Stimulated activated CD8-positive, alpha-beta memory T cell treated with anti-CD3 and anti-CD28 coated beads, Interleukin-15, amount 100 ng/mL, for 48 hours (primary cell): ENCODE data around the gene DCHS1.

Experiments used
- DNase-seq, 2 donors: peaks; one replicate each; pipeline ENCODE4 v3.0.0-alpha.2; 2020; ENCODE audit warnings: low read depth in 2 of 2

Gene DCHS1

DNA sequence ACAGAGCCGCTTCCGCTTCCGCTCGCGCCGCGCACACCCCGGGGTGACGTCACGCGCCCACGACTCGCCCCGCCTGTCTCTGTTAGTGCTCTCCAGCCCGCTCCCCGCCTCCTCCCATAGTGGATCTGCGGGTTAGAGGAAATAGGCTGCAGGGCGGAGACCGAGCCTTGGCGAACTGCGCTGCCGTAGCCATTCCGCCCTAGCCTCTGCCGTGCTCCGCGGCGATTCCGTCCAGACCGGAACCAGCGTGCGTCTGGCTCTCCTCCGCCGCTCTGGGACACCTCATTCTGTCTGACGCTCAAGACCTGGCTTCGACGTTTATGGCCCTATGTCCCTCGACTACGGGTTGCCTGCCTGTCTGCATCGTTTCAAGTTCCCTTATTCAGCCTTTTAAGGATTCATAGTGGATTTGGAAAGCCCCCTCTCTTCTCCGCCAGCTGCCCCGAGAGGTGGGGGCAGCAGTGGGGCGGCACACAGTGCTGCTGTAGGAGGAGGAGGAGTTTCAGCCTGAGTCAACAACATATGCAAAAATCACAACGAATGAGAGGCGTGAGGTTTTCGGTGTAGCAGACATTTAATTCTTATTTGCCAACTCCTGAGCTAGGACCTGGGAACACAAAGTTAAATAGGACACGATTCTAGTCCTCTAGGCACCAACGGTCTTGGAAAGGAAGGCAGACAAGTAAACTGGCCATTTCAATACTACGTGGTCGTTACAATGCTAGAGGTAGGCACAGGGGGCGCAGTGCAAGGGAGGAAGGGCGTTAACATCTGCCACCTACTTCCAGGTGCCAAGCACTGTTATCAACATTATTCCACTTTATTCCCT lies 43.2 kb downstream of the DCHS1 start, which contains the start of gene TAF10:
Gene TAF10, minus strand, starts transcription at position 4 of the 829 bp plus-strand sequence. CDS start 27 bp downstream, outside the sequence.
- peak; percentile 92 for DNase-seq

DNA sequence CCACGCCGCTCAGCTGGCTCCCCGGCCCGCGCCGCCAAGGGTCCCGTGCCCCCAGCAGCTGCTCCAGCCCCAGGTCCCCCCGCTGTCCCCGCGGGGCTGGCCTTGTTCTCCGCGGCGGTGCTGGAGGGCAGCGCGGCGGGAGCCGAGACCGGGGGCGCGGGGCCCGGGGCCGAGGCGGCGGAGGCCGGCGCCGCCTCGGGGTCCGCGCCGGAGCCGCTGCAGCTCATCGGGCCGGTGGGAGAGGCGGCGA lies 43.7 kb downstream of the DCHS1 start:
- no peak for DNase-seq

DNA sequence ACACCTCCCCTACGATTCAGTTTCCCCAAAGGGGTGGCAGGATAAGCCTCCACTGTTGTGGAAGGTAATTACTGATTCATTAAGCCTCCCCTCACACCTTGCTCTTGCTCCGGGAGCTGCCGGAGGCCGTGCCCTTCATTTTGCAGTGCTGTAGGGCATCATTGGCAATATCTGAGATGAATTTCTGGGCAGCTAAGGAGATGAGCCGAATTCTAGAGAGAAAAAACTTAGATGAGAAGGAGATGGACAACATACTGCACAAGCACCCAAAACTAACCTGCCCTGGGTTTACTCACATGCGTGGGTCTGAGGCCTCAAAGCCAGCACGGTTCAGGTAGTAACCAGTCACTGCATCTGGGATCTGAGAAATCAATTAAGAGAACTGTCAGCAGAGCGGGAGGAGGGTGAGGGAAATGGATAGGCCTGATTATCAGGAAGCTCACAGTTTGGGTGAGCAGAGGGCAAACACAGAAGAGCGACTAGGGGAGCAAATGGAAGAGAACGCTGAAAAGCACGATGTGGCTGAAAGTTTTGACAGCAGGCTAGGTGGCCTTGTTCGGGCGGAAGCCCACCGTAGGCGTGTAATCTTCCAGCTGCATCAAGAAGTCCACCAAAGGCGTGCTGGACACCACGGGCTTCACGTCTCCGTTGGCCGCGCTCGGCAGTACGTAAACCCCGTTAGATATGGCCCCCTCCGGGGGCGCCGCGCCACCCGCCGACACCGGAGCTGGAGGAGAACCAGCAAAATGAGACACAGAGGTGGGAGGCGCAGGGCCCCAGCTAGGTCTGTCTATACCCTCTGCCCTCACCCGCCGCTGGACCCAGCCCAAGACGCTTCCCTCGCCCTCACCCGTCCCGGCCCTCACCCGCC lies 44.3 kb downstream of the DCHS1 start:
- DNase-seq, result peak in 1 of 2 donors; percentile 12

DNA sequence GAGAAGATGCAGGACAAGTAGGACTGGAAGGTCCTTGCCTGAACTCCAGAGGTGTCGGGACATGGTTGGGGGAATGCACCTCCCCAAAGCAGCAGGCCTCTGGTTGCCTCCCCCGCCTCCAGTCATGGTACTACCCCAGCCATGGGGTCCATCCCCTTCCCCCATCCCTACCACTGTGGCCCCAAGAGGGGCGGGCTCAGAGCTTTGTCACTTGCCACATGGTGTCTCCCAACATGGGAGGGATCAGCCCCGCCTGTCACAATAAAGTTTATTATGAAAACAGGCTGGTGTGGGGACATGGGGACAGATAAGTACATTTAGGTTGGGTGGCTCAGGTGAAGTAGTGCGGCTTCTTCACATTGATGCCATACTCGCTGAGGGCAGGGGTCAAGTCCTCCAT lies 45.0 kb downstream of the DCHS1 start:
- DNase-seq, result no peak

DNA sequence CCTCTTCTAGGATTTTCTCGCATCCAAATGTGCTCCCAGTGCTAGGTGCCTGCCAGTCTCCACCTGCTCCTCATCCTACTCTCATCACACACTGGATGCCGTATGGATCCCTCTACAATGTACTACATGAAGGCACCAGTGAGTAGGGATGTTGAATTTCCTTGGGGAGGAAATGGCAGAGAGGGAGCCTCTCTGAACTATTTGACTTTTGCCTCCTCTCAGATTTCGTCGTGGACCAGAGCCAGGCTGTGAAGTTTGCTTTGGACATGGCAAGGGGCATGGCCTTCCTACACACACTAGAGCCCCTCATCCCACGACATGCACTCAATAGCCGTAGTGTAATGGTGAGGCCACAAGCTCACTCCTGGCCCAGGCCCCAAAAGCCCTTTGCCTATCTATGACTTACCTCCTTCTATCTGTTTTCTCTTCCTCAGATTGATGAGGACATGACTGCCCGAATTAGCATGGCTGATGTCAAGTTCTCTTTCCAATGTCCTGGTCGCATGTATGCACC lies 46.0 kb downstream of the DCHS1 start:
- no peak for DNase-seq

DNA sequence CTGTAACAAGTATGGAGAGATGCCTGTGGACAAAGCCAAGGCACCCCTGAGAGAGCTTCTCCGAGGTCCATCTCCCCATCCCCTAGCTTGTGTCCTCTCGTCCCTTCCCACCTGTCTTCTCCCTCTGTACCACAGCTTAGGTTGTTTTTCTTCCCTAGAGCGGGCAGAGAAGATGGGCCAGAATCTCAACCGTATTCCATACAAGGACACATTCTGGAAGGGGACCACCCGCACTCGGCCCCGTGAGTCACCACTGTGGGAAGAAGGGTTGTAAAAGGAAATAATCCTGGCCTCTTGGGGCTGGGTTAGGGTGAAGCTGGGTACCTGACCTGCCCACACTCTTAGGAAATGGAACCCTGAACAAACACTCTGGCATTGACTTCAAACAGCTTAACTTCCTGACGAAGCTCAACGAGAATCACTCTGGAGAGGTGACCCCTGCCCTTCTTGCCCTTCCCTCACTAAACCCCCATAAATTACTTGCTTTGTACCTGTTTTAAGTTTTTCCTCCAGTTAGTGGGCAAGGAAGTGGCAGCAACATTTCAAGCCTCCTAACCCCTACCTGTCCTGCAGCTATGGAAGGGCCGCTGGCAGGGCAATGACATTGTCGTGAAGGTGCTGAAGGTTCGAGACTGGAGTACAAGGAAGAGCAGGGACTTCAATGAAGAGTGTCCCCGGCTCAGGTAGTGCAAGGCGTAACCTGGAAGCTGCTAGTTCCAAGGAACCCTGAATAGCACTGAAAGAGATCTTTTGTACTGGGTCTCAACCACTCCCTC lies 46.7 kb downstream of the DCHS1 start:
- DNase-seq, result no peak

DNA sequence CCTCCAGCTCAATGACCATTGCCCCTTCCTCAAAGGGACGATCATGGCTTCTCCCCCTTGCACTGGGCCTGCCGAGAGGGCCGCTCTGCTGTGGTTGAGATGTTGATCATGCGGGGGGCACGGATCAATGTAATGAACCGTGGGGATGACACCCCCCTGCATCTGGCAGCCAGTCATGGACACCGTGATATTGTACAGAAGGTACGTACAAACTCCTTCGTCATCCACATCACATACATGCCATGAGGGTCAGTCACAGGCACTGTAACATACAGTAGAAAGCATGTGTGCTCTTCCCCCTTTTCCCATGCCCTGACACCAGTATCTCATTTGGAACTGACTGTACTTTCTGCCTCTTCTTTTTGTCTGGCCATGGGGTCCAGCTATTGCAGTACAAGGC lies 47.6 kb downstream of the DCHS1 start:
- no peak for DNase-seq

DNA sequence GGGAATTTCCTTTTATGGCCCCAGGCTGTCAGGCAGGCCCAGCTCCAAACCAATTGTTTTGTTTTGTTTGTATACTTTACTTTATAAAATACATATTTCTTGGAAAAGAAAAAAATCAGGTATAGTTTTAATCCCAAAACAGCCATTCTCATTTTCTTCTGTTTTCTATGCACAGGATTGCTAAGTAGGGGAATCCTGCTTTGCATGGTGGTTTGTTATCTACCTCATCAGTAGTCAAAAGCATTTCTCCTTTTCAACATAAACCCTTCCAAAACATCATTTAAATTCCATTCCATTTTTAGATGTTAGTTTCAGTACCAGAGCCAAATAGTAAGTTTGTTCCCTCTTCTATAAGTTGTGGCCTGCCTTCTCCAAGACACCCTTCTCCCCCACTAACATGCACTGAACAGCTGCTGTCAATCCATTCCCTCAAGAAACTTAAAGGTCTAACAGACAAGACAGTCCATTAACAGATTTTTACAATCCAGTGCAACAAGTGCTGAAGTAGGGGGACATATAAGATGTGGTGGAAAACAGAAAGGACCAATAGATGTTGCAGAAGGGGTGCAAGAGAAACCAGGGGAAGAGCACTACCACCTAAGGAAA lies 48.3 kb downstream of the DCHS1 start:
- no peak for DNase-seq

DNA sequence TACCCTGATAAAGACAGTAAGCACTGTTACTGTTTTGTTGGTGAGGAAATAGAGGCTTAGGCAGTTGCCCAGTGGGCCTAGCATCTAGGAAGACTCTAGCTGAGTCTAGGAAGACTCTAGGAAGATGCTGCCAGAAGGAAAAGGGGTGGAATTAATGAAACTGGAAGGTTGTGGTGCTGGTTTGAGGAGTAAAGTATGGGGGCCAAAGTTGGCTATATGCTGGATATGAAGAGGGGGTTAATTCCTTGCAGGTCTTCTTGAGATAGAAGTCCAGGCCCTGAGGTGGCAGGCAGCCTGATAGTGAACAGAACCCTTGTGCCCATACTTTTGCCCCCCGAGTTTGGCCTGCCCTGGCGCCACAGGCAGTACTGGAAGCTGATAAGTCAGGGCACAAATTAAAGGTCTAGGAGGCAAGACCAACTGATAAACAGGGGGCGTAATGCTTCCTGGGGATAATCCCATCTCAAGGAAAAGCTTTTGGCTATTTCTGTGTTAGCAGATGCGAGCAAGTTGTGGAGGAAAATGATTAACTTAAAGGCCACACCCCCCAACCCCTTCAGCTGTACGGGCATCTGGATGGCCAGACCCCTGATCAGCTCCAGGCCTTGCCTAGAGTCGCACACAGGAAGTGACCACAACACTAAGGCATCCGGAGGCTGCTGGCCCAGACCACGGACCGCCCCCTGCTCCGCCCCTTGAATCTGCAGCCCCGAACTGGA lies 49.0 kb downstream of the DCHS1 start:
- DNase-seq, result peak; percentile 56 to 66

DNA sequence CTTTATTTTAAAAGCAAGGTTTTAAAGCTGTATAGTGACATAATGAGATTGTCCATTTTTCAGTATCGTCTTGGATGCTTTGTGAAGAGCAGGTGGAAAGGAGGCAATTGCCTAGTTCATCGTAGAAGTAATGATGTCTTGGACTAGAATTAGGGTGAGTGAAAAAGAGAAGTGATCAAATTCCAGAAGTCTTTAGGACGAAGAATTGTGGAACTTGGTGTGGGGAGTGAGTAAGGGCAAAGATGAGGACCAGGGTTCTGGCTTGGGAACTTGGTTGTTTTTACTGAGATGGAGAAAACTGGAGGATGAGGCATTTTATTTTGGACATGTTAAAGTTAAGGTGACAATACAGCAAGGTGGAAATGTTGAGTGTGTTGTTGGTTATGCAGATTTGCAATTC lies 50.8 kb downstream of the DCHS1 start:
- DNase-seq, result no peak

DNA sequence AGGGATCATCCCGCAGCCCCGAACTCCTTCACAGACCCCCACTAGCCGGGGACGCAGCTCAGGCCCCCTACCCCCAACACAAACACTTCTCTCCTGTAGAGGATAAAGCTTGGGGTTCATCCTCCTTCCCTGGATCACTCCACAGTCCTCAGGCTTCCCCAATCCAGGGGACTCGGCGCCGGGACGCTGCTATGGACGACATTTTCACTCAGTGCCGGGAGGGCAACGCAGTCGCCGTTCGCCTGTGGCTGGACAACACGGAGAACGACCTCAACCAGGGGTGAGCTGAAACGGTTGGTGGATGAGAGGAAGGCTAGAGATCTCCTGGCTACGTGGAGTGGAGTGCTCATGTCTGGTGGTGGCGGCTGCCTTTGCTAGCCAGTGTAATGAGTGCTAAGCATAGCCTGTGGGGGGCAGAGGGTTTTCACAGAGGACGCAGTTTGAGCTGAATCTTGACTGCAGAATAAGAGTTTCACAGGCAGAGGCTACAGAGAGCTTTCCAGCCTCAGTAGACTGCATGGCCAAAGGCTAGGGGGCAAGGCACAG lies 51.5 kb downstream of the DCHS1 start:
- DNase-seq, result peak in 1 of 2 donors; percentile 17

DNA sequence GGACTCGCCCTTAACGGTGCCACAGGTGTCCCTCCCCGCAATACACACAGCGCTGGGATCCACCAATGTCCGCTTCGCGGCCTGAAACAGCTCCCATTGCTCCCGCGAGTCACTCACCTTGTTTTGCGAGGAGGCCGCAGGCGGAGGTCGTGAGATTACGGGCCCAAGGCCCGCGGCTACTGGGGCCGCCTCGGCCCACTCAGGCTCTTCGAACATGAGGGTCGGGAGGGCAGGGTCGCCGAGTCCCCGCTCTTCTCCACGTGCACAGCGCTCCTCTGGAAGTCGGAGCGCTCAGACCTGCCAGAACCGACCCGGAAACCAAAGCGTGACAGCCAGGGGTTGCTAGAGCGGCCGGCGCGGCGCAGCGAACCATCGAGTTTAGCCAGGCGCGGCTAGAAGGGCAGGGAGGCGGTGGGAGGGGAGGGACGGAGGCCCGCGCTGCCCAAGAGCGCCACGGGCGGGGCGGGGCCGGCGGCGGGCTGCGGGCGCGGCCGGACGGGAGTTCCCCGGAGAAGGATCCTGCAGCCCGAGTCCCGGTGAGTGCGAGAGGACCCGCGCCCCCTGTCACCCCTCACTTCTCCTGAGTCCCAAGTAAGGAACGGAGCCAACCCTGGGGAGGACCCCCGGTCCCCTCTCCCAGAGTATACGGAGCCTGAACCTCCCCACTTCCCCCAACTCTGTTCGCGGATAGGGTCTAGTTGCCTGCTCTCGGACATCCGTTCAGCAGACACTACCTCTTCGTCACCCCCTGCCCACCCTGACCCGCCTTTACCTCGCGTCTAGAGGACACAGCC lies 52.1 kb downstream of the DCHS1 start, which contains the start of the genes ILK and RRP8:
Gene ILK, plus strand, starts transcription at position 488 of the 794 bp plus-strand sequence. CDS start 498 bp downstream, outside the sequence.
Gene RRP8, minus strand, starts transcription at position 330 of the 794 bp plus-strand sequence. Its CDS starts 114 bp downstream, at position 216.
- DNase-seq, result peak; percentile 85

DNA sequence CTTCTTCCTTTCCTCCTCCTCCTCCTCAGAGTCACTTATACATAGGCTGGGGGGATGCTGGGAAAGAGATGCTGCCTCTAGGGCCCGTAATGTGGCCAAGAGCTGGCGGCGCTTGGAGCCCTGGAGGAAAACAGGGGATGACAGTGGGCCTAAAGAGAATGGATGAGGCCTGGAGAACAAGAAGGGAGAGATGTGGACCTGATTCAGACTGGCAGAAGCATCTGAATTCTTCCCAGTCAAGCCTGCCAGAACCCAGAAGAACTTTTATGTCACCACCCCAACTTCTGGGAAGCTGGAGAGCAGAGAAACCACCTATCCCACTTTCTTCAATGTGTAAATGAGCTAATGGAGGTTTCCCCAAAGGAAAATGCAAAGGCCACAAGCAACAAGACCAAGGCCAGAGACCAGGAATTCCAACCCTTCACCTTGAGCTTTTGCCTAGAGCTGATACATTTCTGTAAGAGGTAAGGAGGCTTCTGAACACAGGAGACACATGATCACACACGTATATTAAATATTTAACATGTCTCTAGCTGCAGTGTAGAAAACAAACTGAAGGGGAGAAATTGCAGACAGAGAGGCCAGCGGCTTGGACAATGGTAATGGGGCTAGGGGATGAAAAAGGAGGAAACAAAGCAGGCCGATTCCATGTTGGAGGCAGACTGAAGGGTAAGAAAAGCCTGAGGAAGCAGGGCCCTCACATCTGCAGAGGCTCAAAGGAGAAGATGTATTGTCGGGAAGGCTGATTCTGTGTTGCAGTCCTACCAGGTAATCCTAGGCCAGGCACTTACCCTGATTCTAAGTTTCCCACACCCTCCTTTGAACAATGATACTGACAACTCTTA lies 53.3 kb downstream of the DCHS1 start:
- DNase-seq, result no peak

DNA sequence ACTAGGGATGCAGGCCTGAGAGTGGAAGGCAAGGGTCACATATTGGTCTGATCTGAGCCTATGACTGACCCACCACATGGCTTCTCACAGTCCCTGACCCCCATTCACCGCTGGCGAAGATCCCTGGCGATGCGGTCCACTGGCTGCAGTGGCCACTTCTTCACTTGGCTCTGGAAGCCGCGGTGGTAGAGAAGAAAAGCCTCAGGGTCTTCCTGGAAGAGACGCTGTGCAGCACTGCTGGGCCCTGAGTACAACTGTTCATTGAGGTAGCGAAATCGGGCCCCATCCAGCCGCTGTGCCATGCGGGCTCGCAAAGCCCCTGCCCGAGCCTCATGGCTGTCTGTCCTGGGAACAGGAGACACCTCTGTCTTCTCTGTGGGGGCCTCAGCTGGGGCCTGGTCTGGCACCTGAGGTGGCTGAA lies 54.6 kb downstream of the DCHS1 start:
- no peak for DNase-seq

DNA sequence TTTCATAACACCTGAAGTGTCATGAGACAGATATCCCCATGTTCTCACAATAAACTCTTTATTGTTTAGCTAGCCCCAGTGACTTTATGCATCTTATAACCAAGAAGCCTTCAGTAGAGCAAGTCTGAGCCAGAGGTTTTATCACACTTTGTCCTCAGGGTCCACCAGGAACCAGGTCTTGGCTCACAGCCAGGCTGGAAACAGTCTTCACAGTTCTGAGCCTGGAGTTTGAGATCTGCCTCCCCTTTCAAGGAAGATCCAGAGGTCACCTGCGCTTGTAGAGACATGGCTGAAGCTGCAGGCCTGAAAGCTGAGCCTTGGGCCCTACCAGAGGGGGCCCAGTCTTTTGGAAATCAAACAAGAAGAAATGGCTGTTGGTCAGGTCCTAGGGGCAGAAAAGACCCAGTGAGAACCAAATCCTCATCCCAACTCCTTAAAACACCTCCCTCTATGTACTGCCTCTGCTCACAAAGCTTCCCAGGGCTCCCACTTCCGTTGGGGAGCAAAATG lies 55.7 kb downstream of the DCHS1 start:
- DNase-seq, result no peak

DNA sequence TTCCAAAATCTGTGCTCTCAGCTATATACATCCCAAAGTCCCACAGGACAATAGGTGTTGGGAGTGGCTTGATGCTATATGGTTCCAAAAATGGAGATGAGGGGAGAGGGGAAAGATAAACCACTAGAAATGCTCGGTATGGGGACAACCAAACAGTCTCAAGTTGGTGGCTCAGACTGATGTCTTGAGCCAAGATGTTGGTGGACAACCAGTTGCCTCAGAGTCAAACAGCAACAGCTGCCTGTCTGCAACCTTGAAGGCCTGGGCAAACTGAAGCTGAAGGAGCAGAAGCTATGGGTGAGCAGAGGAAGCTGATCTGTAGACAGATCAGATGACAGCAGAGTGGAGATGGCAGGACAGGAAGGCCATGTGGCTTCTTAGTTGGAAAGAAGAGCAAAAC lies 56.2 kb downstream of the DCHS1 start:
- DNase-seq, result no peak

DNA sequence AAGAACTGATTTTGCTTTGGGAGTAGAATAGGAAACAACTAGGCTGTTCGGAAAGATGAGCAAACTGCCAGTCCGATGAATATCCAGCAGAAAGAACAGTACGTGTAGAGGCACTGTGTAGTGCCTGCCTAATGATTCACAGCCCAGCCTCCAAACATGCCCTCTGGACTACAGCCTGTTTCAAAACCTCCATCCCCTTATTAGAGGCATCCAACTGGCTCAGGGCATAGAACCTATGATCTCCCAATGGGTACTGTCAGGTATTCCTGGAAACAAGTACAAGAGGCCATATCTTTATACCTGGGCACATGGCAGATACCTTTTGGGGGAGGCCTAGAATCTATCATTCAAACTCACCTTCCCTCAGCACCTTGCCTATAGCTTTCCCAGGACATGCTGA lies 57.1 kb downstream of the DCHS1 start:
- no peak for DNase-seq

DNA sequence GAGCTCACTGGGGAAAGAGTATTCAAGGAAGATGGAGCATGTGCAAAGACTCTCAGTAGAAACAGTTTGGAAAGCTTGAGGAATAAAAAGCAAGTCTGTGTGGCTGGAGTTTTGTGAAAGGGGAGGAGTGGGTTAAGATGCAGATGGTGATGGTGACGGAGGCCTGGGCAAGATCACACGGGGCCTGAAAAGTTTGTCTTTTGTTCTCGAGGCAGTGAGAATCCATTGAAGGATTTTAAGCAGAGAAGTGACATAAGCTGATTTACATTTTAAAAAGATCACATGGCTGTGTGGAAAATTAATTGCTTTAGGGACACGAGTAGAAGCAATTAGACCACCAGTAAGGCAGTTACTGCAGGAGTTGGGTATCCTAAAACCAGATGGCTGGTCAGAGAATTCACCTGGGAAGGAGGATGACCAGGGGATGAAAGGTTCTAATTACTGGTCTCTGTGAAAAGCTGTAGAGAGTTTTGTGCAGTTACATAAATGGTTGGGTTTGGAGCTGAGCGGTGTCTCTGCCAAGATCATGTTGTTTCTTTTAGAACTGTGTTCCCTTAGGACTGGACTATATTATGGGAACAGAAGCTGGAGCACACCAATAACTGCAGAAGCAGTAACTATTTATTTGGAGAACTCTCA lies 59.3 kb downstream of the DCHS1 start:
- DNase-seq, result no peak
